BJ (cell line): ENCODE results near the gene THSD8. TPM values are rescaled to one million over a fixed set of nuclear protein-coding genes. Genes with fewer than 3 reads are reported as not detected.

Experiments used
- CTCF ChIA-PET: fragments of 350-600 bp; formaldehyde crosslinking; extraction: SDS; loops from one replicate; lab custom pipeline; 2021; ENCODE audit warnings: antibody characterized with exemption, inconsistent platforms; lab: Yijun Ruan, JAX
- POLR2A ChIA-PET: fragments of 300-600 bp; sonication (Branson Sonifier 250); formaldehyde crosslinking; extraction: SDS; loops from one replicate; lab custom pipeline; 2021; ENCODE audit warnings: antibody characterized with exemption; lab: Charles Lee
- DNase-seq: peaks from one replicate; pipeline ENCODE4 v3.0.0-alpha.2; 2011; ENCODE audit warnings: low read depth
- H3K27me3 ChIP-seq: 2 replicates; pipeline ENCODE4 v1.6.0; 2011; ENCODE audit warnings: low read length; ENCODE audit not compliant: control insufficient read depth, insufficient read depth
- H3K36me3 ChIP-seq: 2 replicates; pipeline ENCODE4 v1.5.1; 2011; ENCODE audit warnings: low read length; ENCODE audit not compliant: control insufficient read depth, insufficient read depth
- H3K4me3 ChIP-seq: 2 replicates; pipeline ENCODE4 v1.5.1; 2011; ENCODE audit warnings: low read depth, mild to moderate bottlenecking, control low read depth, low read length
- polyA plus RNA-seq: library from polyadenylated mRNA; depleted of rRNA; stranded (reverse); fragments of >200 nt; gene quantifications from 2 replicates; pipeline ENCODE4 v1.2.3, GENCODE V29; 2011
- TF ChIP-seq, protein P1 (sequence below): IDR thresholded peaks from 2 replicates; pipeline ENCODE4 v1.5.1; 2011; ENCODE audit warnings: low read depth, mild to moderate bottlenecking, control low read depth, inconsistent platforms, low read length, moderate library complexity; ENCODE audit not compliant: insufficient read depth

Gene THSD8
- polyA plus RNA-seq, 1 experiment, result 0.75 TPM

DNA sequence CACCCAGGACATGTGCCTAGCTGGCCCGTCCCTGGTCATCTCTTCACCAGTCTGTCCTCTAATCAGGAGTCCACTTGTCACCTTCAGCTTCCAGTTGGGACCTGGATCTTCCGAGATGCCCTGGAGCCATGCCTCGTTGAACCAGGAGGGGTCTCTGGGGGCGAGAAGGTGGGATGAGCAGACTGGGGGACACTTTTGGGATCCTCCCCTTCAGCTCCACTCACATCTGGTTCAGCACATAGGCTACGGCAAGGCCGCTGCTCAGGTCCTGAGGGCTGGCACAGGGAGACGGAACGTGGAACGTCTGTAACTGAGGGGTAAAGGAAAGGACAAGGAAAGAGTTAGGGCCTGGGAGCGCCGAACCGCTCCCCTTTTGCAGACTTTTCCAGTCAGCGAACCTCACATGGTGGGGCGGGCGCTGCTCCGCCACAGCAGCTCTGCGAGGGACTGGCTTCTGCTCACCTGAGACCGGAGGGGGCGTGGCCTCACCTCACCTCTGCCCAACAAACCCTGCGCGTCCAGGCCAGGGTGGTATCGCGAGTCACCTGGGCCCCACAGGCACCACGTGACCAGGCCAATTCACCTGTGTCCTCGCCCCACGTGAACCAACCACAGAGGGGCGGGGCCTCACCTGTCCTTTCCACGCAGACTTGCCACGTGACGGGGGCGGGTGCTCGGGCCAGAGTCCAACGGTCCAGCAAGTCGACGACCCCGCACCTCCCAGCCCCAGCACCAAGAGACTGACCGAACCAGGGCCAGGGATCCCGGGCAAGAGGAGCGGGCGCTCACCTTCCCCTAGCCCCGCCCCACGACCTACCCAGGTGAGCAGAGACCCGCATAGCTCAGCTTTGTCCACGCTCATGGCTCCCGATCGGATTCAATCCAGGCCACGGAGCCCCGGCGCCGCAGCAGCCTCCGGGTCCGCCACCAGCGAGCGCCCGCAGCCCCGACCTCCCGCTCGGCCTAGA lies 27.0 kb upstream of the THSD8 start, which contains the start of gene HOOK2:
TSS of gene HOOK2 (minus strand) at position 965 of the 968 bp plus-strand sequence. CDS start at position 862, 103 bp downstream.
- TF ChIP-seq, protein P1, sequence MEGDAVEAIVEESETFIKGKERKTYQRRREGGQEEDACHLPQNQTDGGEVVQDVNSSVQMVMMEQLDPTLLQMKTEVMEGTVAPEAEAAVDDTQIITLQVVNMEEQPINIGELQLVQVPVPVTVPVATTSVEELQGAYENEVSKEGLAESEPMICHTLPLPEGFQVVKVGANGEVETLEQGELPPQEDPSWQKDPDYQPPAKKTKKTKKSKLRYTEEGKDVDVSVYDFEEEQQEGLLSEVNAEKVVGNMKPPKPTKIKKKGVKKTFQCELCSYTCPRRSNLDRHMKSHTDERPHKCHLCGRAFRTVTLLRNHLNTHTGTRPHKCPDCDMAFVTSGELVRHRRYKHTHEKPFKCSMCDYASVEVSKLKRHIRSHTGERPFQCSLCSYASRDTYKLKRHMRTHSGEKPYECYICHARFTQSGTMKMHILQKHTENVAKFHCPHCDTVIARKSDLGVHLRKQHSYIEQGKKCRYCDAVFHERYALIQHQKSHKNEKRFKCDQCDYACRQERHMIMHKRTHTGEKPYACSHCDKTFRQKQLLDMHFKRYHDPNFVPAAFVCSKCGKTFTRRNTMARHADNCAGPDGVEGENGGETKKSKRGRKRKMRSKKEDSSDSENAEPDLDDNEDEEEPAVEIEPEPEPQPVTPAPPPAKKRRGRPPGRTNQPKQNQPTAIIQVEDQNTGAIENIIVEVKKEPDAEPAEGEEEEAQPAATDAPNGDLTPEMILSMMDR, result no peak
- no peaks in the 10 kb centered on the region for H3K27me3 ChIP-seq
- DNase-seq, result no peak
- ChIA-PET POLR2A (no interaction called here), CTCF (interaction anchor here (1.3 to 28.6 kb wide), 7 partner anchors 9 to 75 kb away, joined by 4 to 874 read pairs (median 20); partner anchors contain the start of genes JUNB, PRDX2, RNASEH2A and THSD8)
- H3K4me3 ChIP-seq, result peak within 1 kb of the TSS; percentile 86
- H3K36me3 ChIP-seq, result peaks cover 2% of the 10 kb centered on the region

DNA sequence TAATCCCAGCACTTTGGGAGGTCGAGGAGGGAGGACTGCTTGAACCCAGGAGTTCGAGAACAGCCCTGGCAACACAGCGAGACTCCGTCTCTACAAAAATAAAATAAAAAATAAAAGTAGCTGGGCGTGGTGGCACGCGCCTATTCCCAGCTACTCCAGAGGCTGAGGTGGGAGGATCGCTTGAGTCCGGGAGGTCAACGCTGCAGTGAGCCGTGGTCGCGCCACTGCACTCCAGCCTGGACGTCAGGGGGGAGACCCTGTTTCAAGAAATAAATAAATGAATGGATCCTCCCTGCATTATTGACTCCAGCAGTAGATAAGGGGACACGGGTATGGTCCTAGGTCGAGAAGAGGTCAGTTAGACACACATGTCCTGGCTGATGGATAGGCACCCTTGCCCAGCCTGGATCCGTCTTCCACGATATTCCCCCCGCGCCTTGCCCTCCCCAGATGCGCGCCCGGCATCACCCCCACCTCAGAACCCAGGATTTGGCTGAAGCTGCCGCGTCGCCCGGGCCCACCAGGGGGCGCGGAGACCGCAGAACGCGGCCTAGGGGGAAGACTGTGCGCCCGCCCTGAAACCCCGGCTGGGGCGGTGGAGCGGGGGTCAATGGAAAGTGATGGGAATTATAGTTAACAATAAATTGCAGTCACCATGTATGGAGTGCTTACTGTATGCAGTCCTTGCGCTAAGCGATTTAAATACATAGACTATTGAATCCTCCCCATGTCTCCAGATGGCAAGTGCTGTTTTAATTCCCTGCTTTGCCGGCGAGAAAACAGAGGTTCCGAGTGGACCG lies 24.5 kb upstream of the THSD8 start:
- Histone ChIP-seq H3K4me3 (peak overlapping the region; percentile 65), H3K27me3 (no peaks in the 10 kb centered on the region), H3K36me3 (no peaks in the 10 kb centered on the region)
- ChIA-PET CTCF (interaction anchor here (0.9 to 28.6 kb wide), 11 partner anchors 11 to 186 kb away, joined by 3 to 874 read pairs (median 11); partner anchors contain the start of genes JUNB, PRDX2, RNASEH2A and RTBDN), POLR2A (interaction anchor here (1.4 to 2.8 kb wide), 2 partner anchors 11 to 15 kb away, joined by 4 to 16 read pairs; partner anchors contain the start of gene JUNB)
- DNase-seq, result no peak
- TF ChIP-seq, protein P1, result peak; percentile 99

DNA sequence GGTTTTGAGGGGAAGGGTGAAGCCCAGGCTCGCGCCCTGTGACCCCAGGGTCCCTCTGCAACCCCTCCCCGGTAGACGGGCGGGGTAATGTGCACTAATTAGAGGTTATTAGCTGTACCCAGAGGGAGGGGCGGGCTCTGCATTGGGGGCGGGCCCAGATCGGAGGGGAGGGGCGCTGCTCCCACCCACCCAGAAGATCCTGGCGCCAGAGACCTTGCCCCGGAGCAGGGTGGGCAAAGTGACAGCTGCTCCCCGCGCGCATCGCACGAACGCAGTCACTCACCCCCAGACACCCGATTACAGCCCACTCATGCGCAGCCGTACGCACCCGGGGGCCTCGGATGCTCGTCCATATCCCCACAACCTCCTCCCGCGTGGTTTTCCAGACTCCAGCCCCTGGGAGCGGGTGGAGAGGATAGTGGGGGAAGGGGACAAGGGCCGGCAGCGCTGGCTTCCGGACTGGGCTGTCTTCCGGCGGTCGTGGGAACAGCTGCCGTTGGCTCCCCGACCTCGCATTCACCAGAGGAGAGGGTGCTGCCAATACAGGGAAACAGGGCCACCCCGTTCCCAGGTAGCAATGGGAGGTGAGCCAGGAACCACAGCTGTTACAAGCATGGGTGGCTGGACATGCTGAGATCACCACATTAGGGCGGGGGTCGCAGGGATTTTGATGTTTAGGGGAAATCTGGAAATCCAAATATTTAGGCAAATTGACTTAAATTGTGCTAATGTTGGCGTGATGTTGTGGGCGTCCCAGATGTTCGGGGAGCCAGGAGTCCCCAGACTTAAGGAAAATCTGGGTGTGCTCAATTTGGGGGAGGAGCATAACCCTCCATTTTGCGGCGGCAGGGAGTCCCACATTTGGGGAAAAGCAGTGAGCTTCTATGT lies 23.6 kb upstream of the THSD8 start:
- no peaks in the 10 kb centered on the region for H3K36me3 ChIP-seq
- peak overlapping the region; percentile 65 for H3K4me3 ChIP-seq
- DNase-seq, result no peak
- TF ChIP-seq, protein P1, result no peak
- H3K27me3 ChIP-seq, result no peaks in the 10 kb centered on the region
- ChIA-PET POLR2A (interaction anchor here (0.6 to 2.8 kb wide), 3 partner anchors 10 to 113 kb away, joined by 3 to 16 read pairs (median 4); partner anchors contain the start of genes GCDH and JUNB), CTCF (interaction anchor here (1.0 to 28.6 kb wide), 10 partner anchors 10 to 186 kb away, joined by 3 to 874 read pairs (median 18); partner anchors contain the start of genes JUNB, PRDX2, RNASEH2A and RTBDN)

DNA sequence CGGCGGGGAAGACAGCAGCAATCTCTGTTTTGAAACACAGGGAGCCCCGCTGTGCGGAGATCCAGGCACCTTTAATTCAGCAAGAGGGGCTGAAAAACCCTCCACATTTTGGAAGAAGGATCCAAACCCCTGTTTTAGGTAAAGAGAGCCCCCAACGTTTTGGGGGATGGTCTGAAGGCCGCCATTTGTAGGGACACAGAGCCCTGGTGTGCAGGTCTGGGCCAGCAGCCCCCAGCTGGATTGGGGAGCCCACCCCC lies 23.0 kb upstream of the THSD8 start:
- peak overlapping the region; percentile 65 for H3K4me3 ChIP-seq
- ChIA-PET CTCF (interaction anchor here (1.0 to 28.6 kb wide), 7 partner anchors 9 to 69 kb away, joined by 4 to 874 read pairs (median 28); partner anchors contain the start of genes JUNB, PRDX2, RNASEH2A and THSD8), POLR2A (interaction anchor here (0.6 to 2.8 kb wide), 3 partner anchors 9 to 112 kb away, joined by 3 to 16 read pairs (median 4); partner anchors contain the start of genes GCDH and JUNB)
- TF ChIP-seq, protein P1, result no peak
- H3K36me3 ChIP-seq, result no peaks in the 10 kb centered on the region
- H3K27me3 ChIP-seq, result no peaks in the 10 kb centered on the region
- DNase-seq, result no peak
